Type B pancreatic cell (in vitro differentiated cells): ENCODE measurements around the gene ZNF417. TPM values are rescaled to one million over a fixed set of nuclear protein-coding genes. Genes with fewer than 3 reads are reported as not detected.
"Not testable (repeated sequence)": the region's sequence is repeated elsewhere in the genome, so short reads cannot be mapped to it uniquely, and the experiment has no call there.

ENCODE experiments used
- DNase-seq: peaks from one replicate; pipeline ENCODE4 v3.0.0; 2021; ENCODE audit warnings: mixed read lengths; ENCODE audit not compliant: unreplicated experiment; ENCODE audit errors: extremely low spot score
- H3K27ac Mint-ChIP-seq: 2 replicates; pipeline ENCODE4 v1.8.0; 2021; ENCODE audit warnings: mild to moderate bottlenecking, mixed read lengths
- H3K27me3 Mint-ChIP-seq: 2 replicates; pipeline ENCODE4 v1.8.0; 2021; ENCODE audit warnings: mixed read lengths
- H3K36me3 Mint-ChIP-seq: 2 replicates; pipeline ENCODE4 v1.8.0; 2021; ENCODE audit warnings: mixed read lengths
- H3K4me1 Mint-ChIP-seq: one replicate; pipeline ENCODE4 v1.8.0; 2021; ENCODE audit warnings: mixed read lengths; ENCODE audit not compliant: unreplicated experiment
- H3K4me3 Mint-ChIP-seq: 2 replicates; pipeline ENCODE4 v1.8.0; 2021; ENCODE audit warnings: mild to moderate bottlenecking, mixed read lengths
- H3K9me3 Mint-ChIP-seq: 2 replicates; pipeline ENCODE4 v1.8.0; 2021; ENCODE audit warnings: mixed read lengths
- total RNA-seq: library from RNA; stranded (reverse); gene quantifications from 2 replicates; pipeline ENCODE4 v1.2.1, GENCODE V29; 2021; ENCODE audit warnings: low replicate concordance
- TF ChIP-seq, protein P1 (sequence below): fragments of 200-600 bp; sonication (generic); conservative IDR thresholded peaks from 2 replicates; pipeline ENCODE4 v1.5.0; 2021; ENCODE audit warnings: antibody characterized with exemption, mild to moderate bottlenecking

Gene ZNF417
- total RNA-seq, 1 donor from 2014 or later = 20.8 TPM

DNA sequence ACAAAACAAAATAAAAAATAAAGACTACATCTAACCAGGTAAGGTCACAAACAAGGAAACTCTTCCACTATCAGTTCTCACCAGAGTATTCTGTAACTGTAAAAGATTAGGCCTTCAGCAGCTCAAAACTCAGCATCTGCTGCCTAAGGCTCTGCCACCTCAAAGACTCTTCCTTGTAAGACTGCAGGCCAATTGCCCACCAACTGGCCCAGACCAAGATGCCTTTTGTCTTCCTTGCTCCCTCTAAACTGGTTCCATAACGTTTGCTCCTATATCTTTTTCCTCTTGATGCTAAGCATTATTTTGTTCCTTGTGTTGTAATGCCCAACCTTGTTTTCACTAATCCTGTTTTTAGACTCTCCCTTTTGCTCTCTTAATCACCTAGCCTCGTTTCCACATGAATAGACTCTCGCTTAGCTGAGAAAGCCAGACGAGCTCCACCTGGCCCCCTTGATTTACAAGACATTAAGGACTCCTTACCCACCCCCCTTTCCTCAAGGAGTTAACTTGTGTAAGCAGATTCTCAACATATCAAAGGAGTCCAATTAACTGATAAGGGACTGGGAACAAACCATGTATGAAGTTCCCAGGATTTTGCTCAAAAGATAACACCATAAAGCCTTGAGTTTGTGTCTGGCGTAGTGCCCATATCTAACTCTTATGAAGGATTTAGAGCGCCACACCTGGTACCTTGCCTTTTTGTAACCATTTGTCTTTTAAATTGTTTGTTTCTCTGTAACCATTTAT is 29.0 kb downstream of the ZNF417 start:
- Mint-ChIP-seq H3K9me3 (peaks cover 22% of the 10 kb centered on the region), H3K27me3 (no peaks in the 10 kb centered on the region)
- no peak for DNase-seq

DNA sequence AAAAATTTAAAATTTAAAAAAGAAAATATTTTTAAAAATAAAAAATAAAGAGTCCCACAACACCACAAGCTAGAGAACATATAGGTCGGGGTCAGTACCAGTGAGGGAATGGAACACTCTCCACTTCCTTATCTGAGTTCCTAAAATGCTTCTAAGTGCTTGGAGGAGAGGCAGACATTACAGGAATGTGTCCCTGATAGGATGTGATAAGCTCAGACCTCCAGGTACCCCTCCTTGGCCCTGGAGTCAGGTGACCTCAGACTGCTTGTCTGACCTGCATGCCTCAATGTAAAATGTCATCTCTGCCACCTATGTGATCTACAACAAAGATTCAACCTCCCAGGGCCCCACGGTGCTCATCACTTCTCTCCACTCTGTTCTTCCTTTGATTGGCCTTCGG is 30.3 kb downstream of the ZNF417 start:
- no peaks in the 10 kb centered on the region for H3K27me3 Mint-ChIP-seq
- DNase-seq = no peak
- peaks cover 22% of the 10 kb centered on the region for H3K4me1 Mint-ChIP-seq
- peaks cover 18% of the 10 kb centered on the region for H3K9me3 Mint-ChIP-seq
- peak overlapping the region; percentile 52 for H3K4me3 Mint-ChIP-seq
- TF ChIP-seq, protein P1, sequence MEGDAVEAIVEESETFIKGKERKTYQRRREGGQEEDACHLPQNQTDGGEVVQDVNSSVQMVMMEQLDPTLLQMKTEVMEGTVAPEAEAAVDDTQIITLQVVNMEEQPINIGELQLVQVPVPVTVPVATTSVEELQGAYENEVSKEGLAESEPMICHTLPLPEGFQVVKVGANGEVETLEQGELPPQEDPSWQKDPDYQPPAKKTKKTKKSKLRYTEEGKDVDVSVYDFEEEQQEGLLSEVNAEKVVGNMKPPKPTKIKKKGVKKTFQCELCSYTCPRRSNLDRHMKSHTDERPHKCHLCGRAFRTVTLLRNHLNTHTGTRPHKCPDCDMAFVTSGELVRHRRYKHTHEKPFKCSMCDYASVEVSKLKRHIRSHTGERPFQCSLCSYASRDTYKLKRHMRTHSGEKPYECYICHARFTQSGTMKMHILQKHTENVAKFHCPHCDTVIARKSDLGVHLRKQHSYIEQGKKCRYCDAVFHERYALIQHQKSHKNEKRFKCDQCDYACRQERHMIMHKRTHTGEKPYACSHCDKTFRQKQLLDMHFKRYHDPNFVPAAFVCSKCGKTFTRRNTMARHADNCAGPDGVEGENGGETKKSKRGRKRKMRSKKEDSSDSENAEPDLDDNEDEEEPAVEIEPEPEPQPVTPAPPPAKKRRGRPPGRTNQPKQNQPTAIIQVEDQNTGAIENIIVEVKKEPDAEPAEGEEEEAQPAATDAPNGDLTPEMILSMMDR = no peak
- no peak overlapping the region for H3K27ac Mint-ChIP-seq
- H3K36me3 Mint-ChIP-seq = peaks cover 57% of the 10 kb centered on the region

More for the DNA sequence above, 29.0 kb downstream of the ZNF417 start:
- peaks cover 57% of the 10 kb centered on the region for H3K36me3 Mint-ChIP-seq
- TF ChIP-seq, protein P1 = no peak
- H3K4me3 Mint-ChIP-seq = peak overlapping the region; percentile 97
- H3K27ac Mint-ChIP-seq = peak overlapping the region; percentile 85
- peaks cover 22% of the 10 kb centered on the region for H3K4me1 Mint-ChIP-seq

DNA sequence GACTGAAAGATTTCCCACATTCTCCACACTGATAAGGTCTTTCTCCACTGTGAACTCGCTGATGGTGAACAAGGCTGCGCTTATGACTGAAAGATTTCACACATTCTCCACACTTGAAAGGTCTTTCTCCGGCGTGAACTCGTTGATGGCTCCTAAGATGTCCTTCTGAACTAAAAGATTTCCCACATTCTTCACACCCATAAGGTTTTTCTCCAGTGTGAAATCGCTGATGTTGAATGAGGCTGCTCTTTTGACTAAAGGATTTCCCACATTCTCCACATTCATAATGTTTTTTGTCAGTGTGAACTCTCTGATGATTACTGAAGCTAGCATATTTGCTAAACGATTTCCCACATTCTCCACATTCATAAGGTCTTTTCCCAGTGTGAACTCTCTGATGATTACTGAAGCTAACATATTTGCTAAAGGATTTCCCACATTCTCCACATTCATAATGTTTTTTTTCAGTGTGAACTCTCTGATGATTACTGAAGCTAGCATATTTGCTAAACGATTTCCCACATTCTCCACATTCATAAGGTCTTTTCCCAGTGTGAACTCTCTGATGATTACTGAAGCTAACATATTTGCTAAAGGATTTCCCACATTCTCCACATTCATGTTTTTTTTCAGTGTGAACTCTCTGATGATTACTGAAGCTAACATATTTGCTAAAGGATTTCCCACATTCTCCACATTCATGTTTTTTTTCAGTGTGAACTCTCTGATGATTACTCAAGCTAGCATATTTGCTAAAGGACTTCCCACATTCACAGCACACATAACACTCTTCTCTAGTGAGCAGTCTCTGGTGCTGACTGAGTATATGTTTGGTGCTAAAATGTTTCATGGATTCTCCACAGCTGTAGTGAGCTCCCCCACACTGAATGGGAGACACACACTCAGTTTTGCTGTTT is 42.3 kb downstream of the ZNF417 start:
- DNase-seq, H3K4me1 Mint-ChIP-seq, H3K27me3 Mint-ChIP-seq, H3K4me3 Mint-ChIP-seq: not testable (repeated sequence)
- H3K9me3 Mint-ChIP-seq = peaks cover 16% of the 10 kb centered on the region
- peaks cover 75% of the 10 kb centered on the region for H3K36me3 Mint-ChIP-seq
- peak overlapping the region; percentile 44 for H3K27ac Mint-ChIP-seq

DNA sequence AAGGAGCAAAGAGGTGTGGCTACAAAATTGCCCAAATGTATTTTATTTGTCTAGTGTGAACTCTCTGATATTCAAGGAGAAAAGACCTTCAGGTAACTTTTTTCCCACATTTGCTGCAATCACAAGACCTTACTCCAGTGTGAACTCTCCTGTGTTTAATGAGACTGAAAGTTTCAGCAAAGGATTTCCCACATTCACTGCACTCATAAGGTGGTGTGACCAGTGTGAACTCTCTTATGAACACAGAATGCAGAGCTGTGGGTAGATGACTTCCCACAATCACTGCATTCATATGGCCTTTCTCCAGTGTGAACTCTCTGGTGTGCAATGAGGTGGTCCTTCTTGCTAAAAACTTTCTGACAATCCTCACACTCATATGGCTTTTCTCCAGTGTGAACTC is 43.9 kb downstream of the ZNF417 start:
- no peak overlapping the region for H3K27ac Mint-ChIP-seq
- no peak overlapping the region for H3K4me3 Mint-ChIP-seq
- no peaks in the 10 kb centered on the region for H3K4me1 Mint-ChIP-seq
- H3K27me3 Mint-ChIP-seq = no peaks in the 10 kb centered on the region
- TF ChIP-seq, protein P1 = no peak
- peaks cover 16% of the 10 kb centered on the region for H3K9me3 Mint-ChIP-seq
- H3K36me3 Mint-ChIP-seq = peaks cover 74% of the 10 kb centered on the region
- no peak for DNase-seq

DNA sequence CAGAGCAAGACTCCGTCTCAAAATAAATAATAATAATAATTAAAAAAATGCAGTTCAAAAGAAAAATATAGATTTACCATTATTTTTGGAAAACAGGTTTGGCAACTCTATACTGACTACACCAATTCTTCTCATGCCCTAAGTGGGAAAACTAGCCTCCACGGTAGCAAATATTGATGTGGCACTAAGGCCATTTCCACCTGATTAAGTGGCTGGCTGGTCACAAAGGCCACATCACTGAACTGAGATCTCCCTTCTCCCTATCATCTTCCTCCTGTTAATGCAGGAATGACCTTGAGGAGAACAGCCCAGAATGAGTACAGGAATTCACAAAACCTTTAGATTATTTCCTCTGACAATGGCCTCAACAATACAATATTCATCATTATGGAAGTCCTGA is 46.2 kb downstream of the ZNF417 start:
- Mint-ChIP-seq H3K4me1 (no peaks in the 10 kb centered on the region), H3K27me3 (no peaks in the 10 kb centered on the region), H3K4me3 (no peak overlapping the region), H3K27ac (peak overlapping the region; percentile 52), H3K36me3 (peaks cover 74% of the 10 kb centered on the region), H3K9me3 (peaks cover 11% of the 10 kb centered on the region)
- TF ChIP-seq, protein P1 = no peak
- DNase-seq = no peak

GRCh38 chr19:57869655-57870054 is 46.7 kb downstream of the ZNF417 start:
- H3K9me3 Mint-ChIP-seq = peaks cover 11% of the 10 kb centered on the region
- not testable (repeated sequence) for DNase-seq, H3K4me1 Mint-ChIP-seq, H3K27me3 Mint-ChIP-seq, H3K27ac Mint-ChIP-seq, H3K4me3 Mint-ChIP-seq
- peaks cover 78% of the 10 kb centered on the region for H3K36me3 Mint-ChIP-seq
